ENCODE measurements around the gene PTH1R. TPM values are rescaled to one million over a fixed set of nuclear protein-coding genes. Genes with fewer than 3 reads are reported as not detected.

Gene PTH1R
- total and polyA plus RNA-seq, 4 donors: 11.2 to 29.7 (median 19.9) TPM

GRCh38 chr3:46900007-46900292 is 22.4 kb downstream of the PTH1R start:
- Histone ChIP-seq H3K36me3 (ENCODE audit: control insufficient read depth in 4 of 4, insufficient read depth in 4 of 4, low read length in 4 of 4) (peaks cover 0 to 6% (median 2%) of the 10 kb centered on the region in 4 donors), H3K9ac (ENCODE audit: insufficient read depth in 1 of 2, low read length in 2 of 2) (no peak overlapping the region), H3K27me3 (ENCODE audit: control insufficient read depth in 3 of 3, insufficient read depth in 3 of 3, low read length in 2 of 3) (peaks cover 0 to 4% (median 0%) of the 10 kb centered on the region in 3 donors), H3K4me1 (ENCODE audit: control insufficient read depth in 5 of 5, insufficient read depth in 5 of 5, low read length in 5 of 5) (peaks cover 0 to 16% (median 12%) of the 10 kb centered on the region in 5 donors), H3K4me3 (no peak overlapping the region), H3K27ac (ENCODE audit: low read depth in 1 of 2, low read length in 1 of 2) (no peak overlapping the region), H3K9me3 (ENCODE audit: control insufficient read depth in 4 of 4, insufficient read depth in 3 of 4, low read length in 3 of 4) (no peaks in the 10 kb centered on the region)
- TF ChIP-seq CTCF (IDR thresholded peaks at IDR 0.05; ENCODE audit: control extremely low read depth, extremely low read depth): no peak
- WGBS, 2 donors: 73 to 94% methylated on average over 5 of the region's 5 CpGs
- no peak for ATAC-seq (ENCODE audit: insufficient read depth, low FRiP score)
- DNase-seq: peak in 1 of 3 donors; percentile 58

- TF ChIP-seq CTCF (IDR thresholded peaks at IDR 0.05; ENCODE audit: control extremely low read depth, extremely low read depth): no peak
- DNase-seq (no peak), ATAC-seq (ENCODE audit: insufficient read depth, low FRiP score) (no peak)
- WGBS, 2 donors: 89 to 93% methylated on average over 6 of the region's 6 CpGs
- no peaks in the 10 kb centered on the region for H3K9me3 ChIP-seq (ENCODE audit: control insufficient read depth in 4 of 4, insufficient read depth in 3 of 4, low read length in 3 of 4)
- H3K27me3 ChIP-seq (ENCODE audit: control insufficient read depth in 3 of 3, insufficient read depth in 3 of 3, low read length in 2 of 3): peaks cover 0 to 4% (median 0%) of the 10 kb centered on the region in 3 donors
- peaks cover 0 to 16% (median 12%) of the 10 kb centered on the region in 5 donors for H3K4me1 ChIP-seq (ENCODE audit: control insufficient read depth in 5 of 5, insufficient read depth in 5 of 5, low read length in 5 of 5)
- H3K4me3 ChIP-seq: no peak overlapping the region
- no peak overlapping the region for H3K9ac ChIP-seq (ENCODE audit: insufficient read depth in 1 of 2, low read length in 2 of 2)
- no peak overlapping the region for H3K27ac ChIP-seq (ENCODE audit: low read depth in 1 of 2, low read length in 1 of 2)
- H3K36me3 ChIP-seq (ENCODE audit: control insufficient read depth in 4 of 4, insufficient read depth in 4 of 4, low read length in 4 of 4): peaks cover 0 to 6% (median 2%) of the 10 kb centered on the region in 4 donors
Measured at GRCh38 chr3:46900356-46900755, 22.8 kb downstream of the PTH1R start.

GRCh38 chr3:46901061-46901460 is 23.5 kb downstream of the PTH1R start:
- H3K9me3 ChIP-seq (ENCODE audit: control insufficient read depth in 4 of 4, insufficient read depth in 3 of 4, low read length in 3 of 4): no peaks in the 10 kb centered on the region
- H3K4me1 ChIP-seq (ENCODE audit: control insufficient read depth in 5 of 5, insufficient read depth in 5 of 5, low read length in 5 of 5): peaks cover 0 to 16% (median 9%) of the 10 kb centered on the region in 5 donors
- TF ChIP-seq CTCF (IDR thresholded peaks at IDR 0.05; ENCODE audit: control extremely low read depth, extremely low read depth): no peak
- peaks cover 0 to 4% (median 0%) of the 10 kb centered on the region in 3 donors for H3K27me3 ChIP-seq (ENCODE audit: control insufficient read depth in 3 of 3, insufficient read depth in 3 of 3, low read length in 2 of 3)
- H3K27ac ChIP-seq (ENCODE audit: low read depth in 1 of 2, low read length in 1 of 2): no peak overlapping the region
- peaks cover 0 to 6% (median 2%) of the 10 kb centered on the region in 4 donors for H3K36me3 ChIP-seq (ENCODE audit: control insufficient read depth in 4 of 4, insufficient read depth in 4 of 4, low read length in 4 of 4)
- DNase-seq: no peak
- no peak for ATAC-seq (ENCODE audit: insufficient read depth, low FRiP score)
- no peak overlapping the region for H3K4me3 ChIP-seq
- WGBS, 2 donors: 84 to 86% methylated on average over 3 of the region's 3 CpGs
- H3K9ac ChIP-seq (ENCODE audit: insufficient read depth in 1 of 2, low read length in 2 of 2): no peak overlapping the region

- H3K9ac ChIP-seq (ENCODE audit: insufficient read depth in 1 of 2, low read length in 2 of 2): no peak overlapping the region
- no peaks in the 10 kb centered on the region for H3K9me3 ChIP-seq (ENCODE audit: control insufficient read depth in 4 of 4, insufficient read depth in 3 of 4, low read length in 3 of 4)
- no peak overlapping the region for H3K4me3 ChIP-seq
- ATAC-seq (ENCODE audit: insufficient read depth, low FRiP score): no peak
- H3K4me1 ChIP-seq (ENCODE audit: control insufficient read depth in 5 of 5, insufficient read depth in 5 of 5, low read length in 5 of 5): peaks cover 0 to 16% (median 9%) of the 10 kb centered on the region in 5 donors
- 92 to 97% methylated on average over 16 to 17 of the region's 17 CpGs for WGBS, 2 donors
- no peak for TF ChIP-seq CTCF (IDR thresholded peaks at IDR 0.05; ENCODE audit: control extremely low read depth, extremely low read depth)
- peaks cover 0 to 6% (median 2%) of the 10 kb centered on the region in 4 donors for H3K36me3 ChIP-seq (ENCODE audit: control insufficient read depth in 4 of 4, insufficient read depth in 4 of 4, low read length in 4 of 4)
- H3K27ac ChIP-seq (ENCODE audit: low read depth in 1 of 2, low read length in 1 of 2): no peak overlapping the region
- no peak for DNase-seq
- peaks cover 0 to 4% (median 0%) of the 10 kb centered on the region in 3 donors for H3K27me3 ChIP-seq (ENCODE audit: control insufficient read depth in 3 of 3, insufficient read depth in 3 of 3, low read length in 2 of 3)
Measured at GRCh38 chr3:46901591-46902187, 24.2 kb downstream of the PTH1R start.
